ENCODE measurements around the gene APBB3.

DNA sequence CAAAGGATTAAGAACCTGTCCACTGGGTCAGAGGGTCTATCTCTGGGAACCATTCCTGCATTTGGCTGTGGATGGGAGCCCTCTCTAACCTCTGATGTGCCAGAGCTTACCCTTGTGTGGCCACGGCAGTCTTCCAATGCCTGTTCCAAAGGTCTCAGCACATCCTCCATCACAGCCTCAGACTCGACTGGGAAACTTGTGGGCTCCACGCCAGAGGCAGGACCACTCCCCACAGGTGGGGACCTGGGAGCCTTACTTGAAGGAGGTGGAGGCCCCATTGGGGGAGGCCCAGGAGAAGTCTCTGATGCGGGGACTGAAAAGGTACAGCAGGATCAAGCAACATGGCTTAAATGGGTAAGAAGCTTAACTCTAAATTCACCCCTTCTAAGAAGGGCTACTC, 12.5 kb downstream of the APBB3 start:
- TF ChIP-seq, protein P1, sequence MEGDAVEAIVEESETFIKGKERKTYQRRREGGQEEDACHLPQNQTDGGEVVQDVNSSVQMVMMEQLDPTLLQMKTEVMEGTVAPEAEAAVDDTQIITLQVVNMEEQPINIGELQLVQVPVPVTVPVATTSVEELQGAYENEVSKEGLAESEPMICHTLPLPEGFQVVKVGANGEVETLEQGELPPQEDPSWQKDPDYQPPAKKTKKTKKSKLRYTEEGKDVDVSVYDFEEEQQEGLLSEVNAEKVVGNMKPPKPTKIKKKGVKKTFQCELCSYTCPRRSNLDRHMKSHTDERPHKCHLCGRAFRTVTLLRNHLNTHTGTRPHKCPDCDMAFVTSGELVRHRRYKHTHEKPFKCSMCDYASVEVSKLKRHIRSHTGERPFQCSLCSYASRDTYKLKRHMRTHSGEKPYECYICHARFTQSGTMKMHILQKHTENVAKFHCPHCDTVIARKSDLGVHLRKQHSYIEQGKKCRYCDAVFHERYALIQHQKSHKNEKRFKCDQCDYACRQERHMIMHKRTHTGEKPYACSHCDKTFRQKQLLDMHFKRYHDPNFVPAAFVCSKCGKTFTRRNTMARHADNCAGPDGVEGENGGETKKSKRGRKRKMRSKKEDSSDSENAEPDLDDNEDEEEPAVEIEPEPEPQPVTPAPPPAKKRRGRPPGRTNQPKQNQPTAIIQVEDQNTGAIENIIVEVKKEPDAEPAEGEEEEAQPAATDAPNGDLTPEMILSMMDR (IDR thresholded peaks at IDR 0.05) = no peak
- no peak for TF ChIP-seq POLR2A (IDR thresholded peaks at IDR 0.05)

Data from heart left ventricle (tissue), 13 donors.